H9 (cell line): ENCODE measurements around the gene PFN3. TPM values are rescaled to one million over a fixed set of nuclear protein-coding genes. Genes with fewer than 3 reads are reported as not detected.

Experiments
- DNase-seq: peaks from one replicate; pipeline ENCODE4 v3.0.0-alpha.2; 2017
- H2AFZ ChIP-seq: one replicate; pipeline ENCODE4 v1.6.1; 2013; ENCODE audit warnings: mild to moderate bottlenecking, low read length, control low read depth, moderate library complexity
- H2AK5ac ChIP-seq: 2 replicates; pipeline ENCODE4 v1.6.1; 2013; ENCODE audit warnings: low read length, control low read depth, mixed read lengths; ENCODE audit not compliant: insufficient read length
- H2BK120ac ChIP-seq: one replicate; pipeline ENCODE4 v1.6.1; 2013; ENCODE audit warnings: low read depth, mild to moderate bottlenecking, low read length, control low read depth, inconsistent platforms; ENCODE audit not compliant: poor library complexity, severe bottlenecking
- H2BK12ac ChIP-seq: 2 replicates; pipeline ENCODE4 v1.6.1; 2013; ENCODE audit warnings: low read length, control low read depth, mixed read lengths, low read depth; ENCODE audit not compliant: insufficient read length
- H2BK15ac ChIP-seq: 2 replicates; pipeline ENCODE4 v1.6.1; 2013; ENCODE audit warnings: low read depth, low read length, control low read depth
- H2BK20ac ChIP-seq: one replicate; pipeline ENCODE4 v1.6.1; 2013; ENCODE audit warnings: low read depth, mild to moderate bottlenecking, low read length, control low read depth, inconsistent platforms; ENCODE audit not compliant: poor library complexity, severe bottlenecking
- H2BK5ac ChIP-seq: 2 replicates; pipeline ENCODE4 v1.6.1; 2013; ENCODE audit warnings: low read length, control low read depth, mixed read lengths; ENCODE audit not compliant: insufficient read length
- H3K14ac ChIP-seq: 2 replicates; pipeline ENCODE4 v1.6.1; 2013; ENCODE audit warnings: low read length, control low read depth; ENCODE audit not compliant: insufficient read depth
- H3K18ac ChIP-seq: 2 replicates; pipeline ENCODE4 v1.6.1; 2013; ENCODE audit warnings: low read depth, mild to moderate bottlenecking, mixed read lengths, low read length, control low read depth; ENCODE audit not compliant: insufficient read length
- H3K23ac ChIP-seq: 2 replicates; pipeline ENCODE4 v1.6.1; 2013; ENCODE audit warnings: low read length, control low read depth, mixed read lengths, low read depth; ENCODE audit not compliant: insufficient read length
- H3K23me2 ChIP-seq: 2 replicates; pipeline ENCODE4 v1.6.1; 2013; ENCODE audit warnings: low read depth, mild to moderate bottlenecking, mixed read lengths, low read length, control low read depth; ENCODE audit not compliant: insufficient read length, poor library complexity, severe bottlenecking
- H3K27ac ChIP-seq: 2 replicates; pipeline ENCODE4 v1.5.1; 2013; ENCODE audit warnings: low read length, control low read depth, mixed read lengths, low read depth; ENCODE audit not compliant: insufficient read length
- H3K27me3 ChIP-seq: 2 replicates; pipeline ENCODE4 v1.6.1; 2013; ENCODE audit warnings: low read length, control low read depth, inconsistent platforms; ENCODE audit not compliant: insufficient read depth
- H3K4ac ChIP-seq: 2 replicates; pipeline ENCODE4 v1.6.1; 2013; ENCODE audit warnings: low read depth, mild to moderate bottlenecking, control low read depth, inconsistent platforms, low read length, moderate library complexity
- H3K4me1 ChIP-seq: 2 replicates; pipeline ENCODE4 v1.6.1; 2013; ENCODE audit warnings: low read length, control low read depth, inconsistent platforms; ENCODE audit not compliant: insufficient read depth
- H3K4me2 ChIP-seq: 2 replicates; pipeline ENCODE4 v1.6.1; 2013; ENCODE audit warnings: low read length, control low read depth, mixed read lengths; ENCODE audit not compliant: insufficient read length, insufficient read depth
- H3K56ac ChIP-seq: 2 replicates; pipeline ENCODE4 v1.6.1; 2013; ENCODE audit warnings: low read depth, mild to moderate bottlenecking, mixed read lengths, low read length, control low read depth; ENCODE audit not compliant: insufficient read length
- H3K79me1 ChIP-seq: 2 replicates; pipeline ENCODE4 v1.6.1; 2013; ENCODE audit warnings: low read depth, mild to moderate bottlenecking, moderate library complexity, low read length, control low read depth, inconsistent platforms; ENCODE audit not compliant: insufficient read depth, poor library complexity, severe bottlenecking
- H3K79me2 ChIP-seq: 2 replicates; pipeline ENCODE4 v1.6.1; 2013; ENCODE audit warnings: low read length, control low read depth, inconsistent platforms; ENCODE audit not compliant: insufficient read depth
- H3K9ac ChIP-seq: 2 replicates; pipeline ENCODE4 v1.6.1; 2013; ENCODE audit warnings: low read length, control low read depth, mixed read lengths; ENCODE audit not compliant: insufficient read length; ENCODE audit errors: extremely low read depth
- H3K9me3 ChIP-seq: one replicate; pipeline ENCODE4 v1.6.1; 2013; ENCODE audit warnings: low read depth, low read length, inconsistent platforms; ENCODE audit not compliant: control insufficient read depth
- H3T11ph ChIP-seq: one replicate; pipeline ENCODE4 v1.6.1; 2013; ENCODE audit warnings: mild to moderate bottlenecking, low read length, control low read depth, inconsistent platforms
- H4K20me1 ChIP-seq: one replicate; pipeline ENCODE4 v1.6.1; 2013; ENCODE audit not compliant: control insufficient read depth, insufficient read length, insufficient read depth
- H4K5ac ChIP-seq: 2 replicates; pipeline ENCODE4 v1.6.1; 2013; ENCODE audit warnings: low read depth, mild to moderate bottlenecking, mixed read lengths, low read length, control low read depth; ENCODE audit not compliant: insufficient read length
- H4K8ac ChIP-seq: replicated peaks from 2 replicates; pipeline ENCODE4 v1.6.1; 2013; ENCODE audit warnings: low read length, control low read depth, mixed read lengths, low read depth; ENCODE audit not compliant: insufficient read length
- H4K91ac ChIP-seq: 2 replicates; pipeline ENCODE4 v1.6.1; 2013; ENCODE audit warnings: low read depth, mild to moderate bottlenecking, moderate library complexity, mixed read lengths, low read length, control low read depth; ENCODE audit not compliant: insufficient read length
- H3K27ac Mint-ChIP-seq, 3 experiments: 2 replicates in 2 of 3; 3 replicates in 1 of 3; pipeline ENCODE4 v1.8.0; 2020 to 2021; ENCODE audit warnings: mixed read lengths in 3 of 3, mild to moderate bottlenecking in 1 of 3, moderate library complexity in 1 of 3
- H3K27me3 Mint-ChIP-seq: 2 replicates; pipeline ENCODE4 v1.8.0; 2021; ENCODE audit warnings: low read depth, mild to moderate bottlenecking, moderate library complexity, mixed read lengths
- H3K36me3 Mint-ChIP-seq, 3 experiments: 2 replicates in 2 of 3; 3 replicates in 1 of 3; pipeline ENCODE4 v1.8.0; 2020 to 2021; ENCODE audit warnings: low read depth in 3 of 3, mixed read lengths in 3 of 3; ENCODE audit not compliant: insufficient read depth in 1 of 3
- H3K4me1 Mint-ChIP-seq, 2 experiments: 2 replicates each; pipeline ENCODE4 v1.8.0; 2020; ENCODE audit warnings: mixed read lengths in 2 of 2
- H3K4me3 Mint-ChIP-seq, 2 experiments: 2 replicates in 1 of 2; 3 replicates in 1 of 2; pipeline ENCODE4 v1.8.0; 2020 to 2021; ENCODE audit warnings: mild to moderate bottlenecking in 2 of 2, mixed read lengths in 2 of 2, moderate library complexity in 1 of 2
- H3K9me3 Mint-ChIP-seq, 2 experiments: 2 replicates in 1 of 2; 3 replicates in 1 of 2; pipeline ENCODE4 v1.8.0; 2020; ENCODE audit warnings: mild to moderate bottlenecking in 2 of 2, mixed read lengths in 2 of 2, moderate library complexity in 1 of 2
- CTCF ChIP-seq: fragments of 200-600 bp; sonication (generic); conservative IDR thresholded peaks from 3 replicates; pipeline ENCODE4 v1.8.0; 2021; ENCODE audit warnings: antibody characterized with exemption, mild to moderate bottlenecking
- WGBS: extraction: QIAGEN DNeasy Blood & Tissue Kit; methylation state at CpG from one replicate; pipeline ENCODE4 v1.1.7; 2013; ENCODE audit warnings: missing lambda C conversion rate, low lambda C conversion rate, mixed read lengths; ENCODE audit not compliant: insufficient read length; ENCODE audit errors: extremely low coverage; 5-methylcytosine and 5-hydroxymethylcytosine counted together
- total RNA-seq: library from RNA; stranded (reverse); gene quantifications from 2 replicates; pipeline ENCODE4 v1.2.1, GENCODE V29; 2021

PFN3 gene
- total RNA-seq, 1 experiment from 2014 or later = not detected

- no peak overlapping the region for H3K23ac ChIP-seq
- H3K4me2 ChIP-seq = no peak overlapping the region
- TF ChIP-seq CTCF = peak; percentile 43; the same call in 2 of the 3 replicates
- no peak overlapping the region for H2BK20ac ChIP-seq
- H3K27ac ChIP-seq = no peak overlapping the region
- no peak overlapping the region for H2BK15ac ChIP-seq
- no peak overlapping the region for H3K9ac ChIP-seq
- H3K4me1 Mint-ChIP-seq = peaks cover 19 to 21% of the 10 kb centered on the region in 2 experiments
- no peaks in the 10 kb centered on the region for H3K4me1 ChIP-seq
- H3K27me3 Mint-ChIP-seq = peaks cover 56% of the 10 kb centered on the region
- no peak overlapping the region for H3K18ac ChIP-seq
- no peak overlapping the region for H4K8ac ChIP-seq
- H3K79me2 ChIP-seq = no peaks in the 10 kb centered on the region
- no peak overlapping the region for H3K4ac ChIP-seq
- no peaks in the 10 kb centered on the region; a peak in 1 of 5 replicates for H3K9me3 Mint-ChIP-seq
- WGBS = no CpG with 5 or more reads among the region's 11 CpGs
- H3K56ac ChIP-seq = no peak overlapping the region
- no peak overlapping the region for H3K4me3 Mint-ChIP-seq
- no peaks in the 10 kb centered on the region for H4K20me1 ChIP-seq
- no peak overlapping the region for H2BK5ac ChIP-seq
- no peak overlapping the region for H2BK12ac ChIP-seq
- H3K79me1 ChIP-seq = no peaks in the 10 kb centered on the region
- peak; percentile 72 for DNase-seq
- H3T11ph ChIP-seq = no peak overlapping the region
- no peaks in the 10 kb centered on the region for H3K9me3 ChIP-seq
- no peak overlapping the region for H2BK120ac ChIP-seq
- H2AK5ac ChIP-seq = no peak overlapping the region
- no peak overlapping the region for H4K91ac ChIP-seq
- no peaks in the 10 kb centered on the region for H3K36me3 Mint-ChIP-seq
- no peak overlapping the region for H3K14ac ChIP-seq
- no peak overlapping the region for H4K5ac ChIP-seq
- H3K23me2 ChIP-seq = no peaks in the 10 kb centered on the region
- H3K27me3 ChIP-seq = no peaks in the 10 kb centered on the region
- no peak overlapping the region for H2AFZ ChIP-seq
- H3K27ac Mint-ChIP-seq = peak overlapping the region in 1 of 3 experiments; percentile 51; a peak in 1 of 7 replicates
Measured at GRCh38 chr5:177382423-177383029, 17.9 kb downstream of the PFN3 start.
